Cerebellar nuclear complex (tissue), 1 donor: ENCODE measurements around the gene SPG11.

Experiments
- DNase-seq, 2 experiments: peaks; one replicate each; lab custom pipeline; 2025; lab: John Stamatoyannopoulos, UW

The SPG11 gene

GRCh38 chr15:44529864-44530604 is 133.4 kb downstream of the SPG11 start:
- DNase-seq: no peak

- DNase-seq: no peak
These were observed 136.2 kb downstream of the SPG11 start for GRCh38 chr15:44527241-44527640.

GRCh38 chr15:44525018-44525417 is 138.4 kb downstream of the SPG11 start:
- DNase-seq: no peak

GRCh38 chr15:44519537-44519936 is 143.9 kb downstream of the SPG11 start:
- DNase-seq: no peak

GRCh38 chr15:44516436-44516835 is 147.0 kb downstream of the SPG11 start:
- no peak for DNase-seq
